Esophagus muscularis mucosa (tissue), 4 donors: ENCODE data around the gene SMC6. TPM values are rescaled to one million over a fixed set of nuclear protein-coding genes. Genes with fewer than 3 reads are reported as not detected.

Source experiments
- DNase-seq: peaks from one replicate; pipeline ENCODE4 v3.0.0-alpha.2; 2017; ENCODE audit errors: extremely low spot score
- H3K27ac ChIP-seq, 4 donors: fragments of 200-600 bp; sonication (generic); replicated peaks in 1 of 4; 1 replicate in 3 of 4; 2 replicates in 1 of 4; pipeline ENCODE4 v1.5.1; 2016 to 2019; ENCODE audit warnings: mild to moderate bottlenecking in 1 of 4
- H3K27me3 ChIP-seq, 4 donors: fragments of 200-600 bp; sonication (generic); one replicate each; pipeline versions ENCODE4 v1.5.1 to v1.6.0; 2016 to 2019
- H3K36me3 ChIP-seq, 4 donors: fragments of 200-600 bp; sonication (generic); one replicate each; pipeline ENCODE4 v1.5.1; 2016 to 2019
- H3K4me1 ChIP-seq, 4 donors: fragments of 200-600 bp; sonication (generic); one replicate each; pipeline ENCODE4 v1.5.1; 2016 to 2019
- H3K4me3 ChIP-seq, 4 donors: fragments of 200-600 bp; sonication (generic); 1 replicate in 2 of 4; 2 replicates in 2 of 4; pipeline ENCODE4 v1.5.1; 2016 to 2019; ENCODE audit warnings: mild to moderate bottlenecking in 4 of 4, moderate library complexity in 1 of 4
- H3K9me3 ChIP-seq, 4 donors: fragments of 200-600 bp; sonication (generic); 1 replicate in 3 of 4; 2 replicates in 1 of 4; pipeline ENCODE4 v1.5.1; 2016 to 2019
- CTCF ChIP-seq, 3 experiments: fragments of 200-600 bp in 2 of 3; fragments of 450-650 bp in 1 of 3; sonication (generic) in 2 of 3; IDR thresholded peaks; one replicate each; pipeline ENCODE4 v1.5.1; 2017 to 2019; ENCODE audit warnings: antibody characterized with exemption in 3 of 3, mild to moderate bottlenecking in 2 of 3, moderate library complexity in 1 of 3
- EP300 ChIP-seq: sonication (generic); formaldehyde crosslinking; IDR thresholded peaks from one replicate; pipeline ENCODE4 v1.6.1; 2017; ENCODE audit warnings: antibody characterized with exemption
- POLR2A ChIP-seq: fragments of 450-650 bp; IDR thresholded peaks from one replicate; pipeline ENCODE4 v1.6.1; 2017; ENCODE audit warnings: antibody characterized with exemption, moderate library complexity, mild to moderate bottlenecking, low read depth
- POLR2AphosphoS5 ChIP-seq, 2 donors: sonication (generic); formaldehyde crosslinking; IDR thresholded peaks; one replicate each; pipeline ENCODE4 v1.6.1; 2017; ENCODE audit warnings: antibody characterized with exemption in 2 of 2
- WGBS: methylation state at CpG from one replicate; pipeline ENCODE4 v1.1.5; 2018; 5-methylcytosine and 5-hydroxymethylcytosine counted together
- intact Hi-C: fragments of 100-400 bp; cut with DNase I; formaldehyde crosslinking; loops from one replicate; pipeline ENCODE4 v1.15.1; 2023
- total RNA-seq, 4 donors: library from RNA; depleted of rRNA; stranded (reverse); fragments of >200 nt; gene quantifications; one replicate each; pipeline versions ENCODE4 v1.1.0 to v1.2.1, GENCODE V29; 2016

SMC6 gene
- total RNA-seq, 4 donors from 2014 or later: 8.1 to 11.1 (median 9.7) TPM

GRCh38 chr2:17718689-17719088 lies 34.9 kb downstream of the SMC6 start:
- Histone ChIP-seq H3K27ac (no peak overlapping the region), H3K9me3 (no peaks in the 10 kb centered on the region), H3K27me3 (no peaks in the 10 kb centered on the region), H3K4me1 (no peaks in the 10 kb centered on the region), H3K4me3 (no peak overlapping the region), H3K36me3 (peaks cover 18 to 91% (median 55%) of the 10 kb centered on the region in 4 donors)
- intact Hi-C loops: loop anchor here (10.0 kb wide), 1 partner anchor 116 kb away; no protein-coding TSS in a partner anchor
- no peak for TF ChIP-seq CTCF (IDR thresholded peaks at IDR 0.05)
- TF ChIP-seq POLR2AphosphoS5 (IDR thresholded peaks at IDR 0.05): no peak
- TF ChIP-seq POLR2A: no peak
- 82% methylated on average over 5 of the region's 5 CpGs for WGBS
- DNase-seq: no peak

- Histone ChIP-seq H3K4me3 (no peak overlapping the region), H3K36me3 (peaks cover 25 to 91% (median 61%) of the 10 kb centered on the region in 4 donors), H3K9me3 (no peaks in the 10 kb centered on the region), H3K4me1 (no peaks in the 10 kb centered on the region), H3K27me3 (no peaks in the 10 kb centered on the region), H3K27ac (no peak overlapping the region)
- 97% methylated on average over 4 of the region's 4 CpGs for WGBS
- TF ChIP-seq CTCF (IDR thresholded peaks at IDR 0.05) (no peak), POLR2AphosphoS5 (IDR thresholded peaks at IDR 0.05) (no peak), EP300 (no peak), POLR2A (no peak)
- intact Hi-C loops: loop anchor here (10.0 kb wide), 1 partner anchor 117 kb away; no protein-coding TSS in a partner anchor
- DNase-seq: no peak
Observed at GRCh38 chr2:17717666-17718065, 35.9 kb downstream of the SMC6 start.

- TF ChIP-seq CTCF (IDR thresholded peaks at IDR 0.05) (no peak), POLR2AphosphoS5 (IDR thresholded peaks at IDR 0.05) (no peak), POLR2A (no peak), EP300 (no peak)
- DNase-seq: no peak
- no peaks in the 10 kb centered on the region for H3K9me3 ChIP-seq
- WGBS: 100% methylated on average over 1 of the region's 1 CpG
- H3K4me1 ChIP-seq: no peaks in the 10 kb centered on the region
- no peaks in the 10 kb centered on the region for H3K27me3 ChIP-seq
- peaks cover 25 to 93% (median 64%) of the 10 kb centered on the region in 4 donors for H3K36me3 ChIP-seq
- no peak overlapping the region for H3K4me3 ChIP-seq
- intact Hi-C loops: loop anchor here (10.0 kb wide), 1 partner anchor 122 kb away; no protein-coding TSS in a partner anchor
- no peak overlapping the region for H3K27ac ChIP-seq
Observed at GRCh38 chr2:17713291-17713690, 40.3 kb downstream of the SMC6 start.

GRCh38 chr2:17710547-17711248 lies 42.9 kb downstream of the SMC6 start:
- WGBS: 94% methylated on average over 9 of the region's 9 CpGs
- intact Hi-C loops: loop anchor here (10.0 kb wide), 1 partner anchor 124 kb away; no protein-coding TSS in a partner anchor
- Histone ChIP-seq H3K4me3 (no peak overlapping the region), H3K27ac (no peak overlapping the region), H3K9me3 (no peaks in the 10 kb centered on the region), H3K36me3 (peaks cover 27 to 86% (median 57%) of the 10 kb centered on the region in 4 donors), H3K4me1 (no peaks in the 10 kb centered on the region), H3K27me3 (no peaks in the 10 kb centered on the region)
- TF ChIP-seq EP300 (no peak), POLR2AphosphoS5 (IDR thresholded peaks at IDR 0.05) (no peak), CTCF (IDR thresholded peaks at IDR 0.05) (no peak), POLR2A (no peak)
- DNase-seq: no peak
